OCI-LY3 (cell line): ENCODE results near the gene SRR.

Experiments used
- H2AFZ ChIP-seq: fragments of 200-600, 300-600 bp; shearing (Covaris generic); 2 replicates; pipeline ENCODE4 v1.6.0; 2014; ENCODE audit warnings: antibody characterized with exemption, low read depth, low read length
- H3K27ac ChIP-seq: fragments of 200-600, 300-600 bp; sonication (generic); 2 replicates; pipeline ENCODE4 v1.5.1; 2014; ENCODE audit warnings: mild to moderate bottlenecking, low read length, moderate library complexity, mixed read lengths
- H3K27me3 ChIP-seq: fragments of 200-600, 300-600 bp; sonication (generic); 2 replicates; pipeline ENCODE4 v1.6.1; 2014; ENCODE audit warnings: low read depth, low read length, mixed read lengths
- H3K36me3 ChIP-seq: fragments of 200-600, 300-600 bp; sonication (generic); replicated peaks from 2 replicates; pipeline ENCODE3; 2014; ENCODE audit warnings: low read depth, low read length, mixed read lengths
- H3K4me1 ChIP-seq: fragments of 300-600, 200-600 bp; sonication (generic); 2 replicates; pipeline ENCODE4 v1.6.1; 2014; ENCODE audit warnings: low read length, mixed read lengths
- H3K4me2 ChIP-seq: fragments of 200-600, 300-600 bp; sonication (generic); 2 replicates; pipeline ENCODE4 v1.6.1; 2014; ENCODE audit warnings: low read length, mixed read lengths
- H3K4me3 ChIP-seq: fragments of 300-600, 200-600 bp; sonication (generic); 2 replicates; pipeline ENCODE4 v1.5.1; 2014; ENCODE audit warnings: antibody characterized with exemption, mild to moderate bottlenecking, low read length, moderate library complexity
- H3K79me2 ChIP-seq: fragments of 300-600, 200-600 bp; shearing (Covaris generic); 2 replicates; pipeline ENCODE4 v1.6.1; 2014; ENCODE audit warnings: mild to moderate bottlenecking, low read length, mixed read lengths
- H3K9ac ChIP-seq: fragments of 300-600, 200-600 bp; shearing (Covaris generic); 2 replicates; pipeline ENCODE4 v1.6.0; 2014; ENCODE audit warnings: mild to moderate bottlenecking, low read length, moderate library complexity
- H3K9me3 ChIP-seq: fragments of 200-600, 300-600 bp; shearing (Covaris generic); 2 replicates; pipeline ENCODE4 v1.6.1; 2014; ENCODE audit warnings: low read length, mixed read lengths; ENCODE audit not compliant: insufficient read depth
- H4K20me1 ChIP-seq: fragments of 200-600, 300-600 bp; sonication (generic); 2 replicates; pipeline ENCODE4 v1.6.1; 2016; ENCODE audit warnings: low read length, mixed read lengths; ENCODE audit not compliant: insufficient read depth
- EZH2phosphoT487 ChIP-seq: fragments of 200-600 bp; shearing (Covaris generic); IDR thresholded peaks from 2 replicates; pipeline ENCODE4 v1.6.1; 2018; ENCODE audit warnings: antibody characterized with exemption, mixed run types, low read depth
- TF ChIP-seq, protein P1 (sequence below): fragments of 200-600, 300-600 bp; sonication (generic); IDR thresholded peaks from 2 replicates; pipeline ENCODE4 v1.5.1; 2014; ENCODE audit warnings: antibody characterized with exemption, low read length, low read depth

The SRR gene

DNA sequence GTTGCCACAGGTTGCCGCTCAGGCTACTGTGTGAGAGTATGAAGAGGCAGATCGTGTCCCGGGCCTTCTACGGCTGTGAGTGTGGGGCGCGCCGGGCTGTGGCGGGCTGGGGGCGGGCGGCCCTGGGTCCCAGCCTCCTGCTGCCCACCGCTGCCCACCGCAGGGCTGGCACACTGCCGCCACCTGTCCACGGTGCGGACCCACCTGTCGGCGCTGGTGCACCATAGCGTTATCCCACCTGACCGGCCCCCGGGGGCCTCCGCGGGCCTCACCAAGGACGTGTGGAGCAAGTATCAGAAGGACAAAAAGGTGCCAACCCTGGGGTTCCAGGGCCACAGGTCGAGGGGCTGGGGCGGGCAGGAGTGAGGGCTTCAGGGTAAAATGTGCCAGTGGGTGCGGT, 68.4 kb downstream of the SRR start:
- no peaks in the 10 kb centered on the region for H3K9me3 ChIP-seq
- H4K20me1 ChIP-seq, result no peaks in the 10 kb centered on the region
- H3K4me2 ChIP-seq, result no peak overlapping the region
- no peaks in the 10 kb centered on the region for H3K36me3 ChIP-seq
- H3K27ac ChIP-seq, result no peak overlapping the region
- no peak overlapping the region for H2AFZ ChIP-seq
- H3K4me3 ChIP-seq, result no peak overlapping the region
- H3K4me1 ChIP-seq, result no peaks in the 10 kb centered on the region
- no peaks in the 10 kb centered on the region for H3K79me2 ChIP-seq
- H3K9ac ChIP-seq, result no peak overlapping the region
- TF ChIP-seq, protein P1, sequence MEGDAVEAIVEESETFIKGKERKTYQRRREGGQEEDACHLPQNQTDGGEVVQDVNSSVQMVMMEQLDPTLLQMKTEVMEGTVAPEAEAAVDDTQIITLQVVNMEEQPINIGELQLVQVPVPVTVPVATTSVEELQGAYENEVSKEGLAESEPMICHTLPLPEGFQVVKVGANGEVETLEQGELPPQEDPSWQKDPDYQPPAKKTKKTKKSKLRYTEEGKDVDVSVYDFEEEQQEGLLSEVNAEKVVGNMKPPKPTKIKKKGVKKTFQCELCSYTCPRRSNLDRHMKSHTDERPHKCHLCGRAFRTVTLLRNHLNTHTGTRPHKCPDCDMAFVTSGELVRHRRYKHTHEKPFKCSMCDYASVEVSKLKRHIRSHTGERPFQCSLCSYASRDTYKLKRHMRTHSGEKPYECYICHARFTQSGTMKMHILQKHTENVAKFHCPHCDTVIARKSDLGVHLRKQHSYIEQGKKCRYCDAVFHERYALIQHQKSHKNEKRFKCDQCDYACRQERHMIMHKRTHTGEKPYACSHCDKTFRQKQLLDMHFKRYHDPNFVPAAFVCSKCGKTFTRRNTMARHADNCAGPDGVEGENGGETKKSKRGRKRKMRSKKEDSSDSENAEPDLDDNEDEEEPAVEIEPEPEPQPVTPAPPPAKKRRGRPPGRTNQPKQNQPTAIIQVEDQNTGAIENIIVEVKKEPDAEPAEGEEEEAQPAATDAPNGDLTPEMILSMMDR, result no peak
- TF ChIP-seq EZH2phosphoT487, result no peak
- H3K27me3 ChIP-seq, result no peaks in the 10 kb centered on the region

DNA sequence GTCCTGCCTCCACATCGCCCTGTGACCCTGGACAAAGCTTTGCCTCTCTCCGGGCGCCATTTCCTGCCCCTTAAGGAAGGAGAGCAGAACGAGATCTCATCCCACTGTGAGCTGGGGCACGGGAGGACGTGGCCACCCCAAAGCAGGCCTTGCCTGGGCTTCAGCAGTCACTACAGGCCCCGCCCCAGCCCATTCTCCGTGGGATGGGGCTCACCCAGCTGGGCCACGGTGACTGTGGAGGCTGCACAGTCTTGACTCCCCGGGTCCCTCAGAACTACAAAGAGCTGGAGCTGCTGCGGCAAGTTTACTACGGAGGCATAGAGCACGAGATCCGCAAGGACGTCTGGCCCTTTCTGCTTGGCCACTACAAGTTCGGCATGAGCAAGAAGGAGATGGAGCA, 68.9 kb downstream of the SRR start:
- no peaks in the 10 kb centered on the region for H4K20me1 ChIP-seq
- H3K36me3 ChIP-seq, result no peaks in the 10 kb centered on the region
- no peaks in the 10 kb centered on the region for H3K27me3 ChIP-seq
- H3K79me2 ChIP-seq, result no peaks in the 10 kb centered on the region
- no peaks in the 10 kb centered on the region for H3K4me1 ChIP-seq
- no peak overlapping the region for H3K4me2 ChIP-seq
- H3K27ac ChIP-seq, result no peak overlapping the region
- no peak overlapping the region for H3K9ac ChIP-seq
- TF ChIP-seq, protein P1, result no peak
- TF ChIP-seq EZH2phosphoT487, result no peak
- H2AFZ ChIP-seq, result no peak overlapping the region
- no peak overlapping the region for H3K4me3 ChIP-seq
- no peaks in the 10 kb centered on the region for H3K9me3 ChIP-seq

DNA sequence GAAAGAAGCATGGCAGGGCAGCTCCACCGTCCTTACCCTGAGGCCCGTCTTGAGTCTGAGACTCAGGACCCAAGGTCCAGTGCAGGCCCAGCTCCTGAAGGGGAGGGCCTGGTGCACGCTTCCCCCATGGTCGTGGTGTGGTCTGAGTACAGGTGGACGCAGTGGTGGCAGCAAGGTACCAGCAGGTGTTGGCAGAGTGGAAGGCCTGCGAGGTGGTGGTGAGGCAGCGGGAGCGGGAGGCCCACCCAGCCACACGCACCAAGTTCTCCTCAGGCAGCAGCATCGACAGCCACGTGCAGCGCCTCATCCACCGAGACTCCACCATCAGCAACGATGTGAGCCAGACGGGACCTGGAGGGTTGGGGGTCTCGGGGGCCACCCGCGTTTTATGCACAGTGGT, 69.4 kb downstream of the SRR start:
- no peak overlapping the region for H3K27ac ChIP-seq
- no peak overlapping the region for H3K4me3 ChIP-seq
- H3K36me3 ChIP-seq, result no peaks in the 10 kb centered on the region
- H3K9me3 ChIP-seq, result no peaks in the 10 kb centered on the region
- no peak overlapping the region for H3K4me2 ChIP-seq
- H4K20me1 ChIP-seq, result no peaks in the 10 kb centered on the region
- TF ChIP-seq, protein P1, result no peak
- TF ChIP-seq EZH2phosphoT487, result no peak
- no peaks in the 10 kb centered on the region for H3K4me1 ChIP-seq
- no peaks in the 10 kb centered on the region for H3K27me3 ChIP-seq
- no peak overlapping the region for H3K9ac ChIP-seq
- no peak overlapping the region for H2AFZ ChIP-seq
- H3K79me2 ChIP-seq, result no peaks in the 10 kb centered on the region
